Coronary artery (tissue), 2 donors: Measurements from ENCODE around the gene GPR18.

Source experiments
- DNase-seq: peaks from one replicate; pipeline ENCODE4 v3.0.0-alpha.2; 2017; ENCODE audit warnings: low spot score
- H3K27ac ChIP-seq, 2 donors: fragments of 200-600 bp; sonication (generic); one replicate each; pipeline ENCODE4 v1.5.1; 2016 to 2019
- H3K4me3 ChIP-seq: fragments of 200-600 bp; sonication (generic); 2 replicates; pipeline ENCODE4 v1.5.1; 2016; ENCODE audit warnings: mild to moderate bottlenecking, moderate library complexity
- TF ChIP-seq, protein P1 (sequence below): fragments of 200-600 bp; sonication (generic); IDR thresholded peaks from one replicate; pipeline ENCODE4 v1.5.1; 2019; ENCODE audit warnings: antibody characterized with exemption

GPR18 gene

DNA sequence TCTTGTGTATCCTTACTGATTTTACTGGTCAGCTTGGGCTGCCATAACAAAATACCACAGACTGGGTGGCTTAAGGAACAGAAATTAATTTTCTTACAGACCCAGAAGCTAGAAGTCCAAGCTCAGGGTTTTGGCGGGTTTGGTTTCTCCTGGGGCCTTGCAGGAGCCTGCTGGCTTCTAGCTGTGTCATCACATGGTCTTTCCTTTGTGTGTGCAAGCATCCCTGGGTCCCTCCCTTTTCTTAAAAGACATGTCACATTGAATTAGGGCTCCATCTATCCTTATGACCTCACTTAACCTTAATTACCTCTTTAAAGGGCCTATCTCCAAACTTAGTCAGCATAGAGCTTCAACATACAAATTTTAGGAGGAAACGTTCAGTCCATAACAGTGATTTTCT is 34.2 kb downstream of the GPR18 start:
- no peak overlapping the region for H3K27ac ChIP-seq
- TF ChIP-seq, protein P1, sequence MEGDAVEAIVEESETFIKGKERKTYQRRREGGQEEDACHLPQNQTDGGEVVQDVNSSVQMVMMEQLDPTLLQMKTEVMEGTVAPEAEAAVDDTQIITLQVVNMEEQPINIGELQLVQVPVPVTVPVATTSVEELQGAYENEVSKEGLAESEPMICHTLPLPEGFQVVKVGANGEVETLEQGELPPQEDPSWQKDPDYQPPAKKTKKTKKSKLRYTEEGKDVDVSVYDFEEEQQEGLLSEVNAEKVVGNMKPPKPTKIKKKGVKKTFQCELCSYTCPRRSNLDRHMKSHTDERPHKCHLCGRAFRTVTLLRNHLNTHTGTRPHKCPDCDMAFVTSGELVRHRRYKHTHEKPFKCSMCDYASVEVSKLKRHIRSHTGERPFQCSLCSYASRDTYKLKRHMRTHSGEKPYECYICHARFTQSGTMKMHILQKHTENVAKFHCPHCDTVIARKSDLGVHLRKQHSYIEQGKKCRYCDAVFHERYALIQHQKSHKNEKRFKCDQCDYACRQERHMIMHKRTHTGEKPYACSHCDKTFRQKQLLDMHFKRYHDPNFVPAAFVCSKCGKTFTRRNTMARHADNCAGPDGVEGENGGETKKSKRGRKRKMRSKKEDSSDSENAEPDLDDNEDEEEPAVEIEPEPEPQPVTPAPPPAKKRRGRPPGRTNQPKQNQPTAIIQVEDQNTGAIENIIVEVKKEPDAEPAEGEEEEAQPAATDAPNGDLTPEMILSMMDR, result no peak

DNA sequence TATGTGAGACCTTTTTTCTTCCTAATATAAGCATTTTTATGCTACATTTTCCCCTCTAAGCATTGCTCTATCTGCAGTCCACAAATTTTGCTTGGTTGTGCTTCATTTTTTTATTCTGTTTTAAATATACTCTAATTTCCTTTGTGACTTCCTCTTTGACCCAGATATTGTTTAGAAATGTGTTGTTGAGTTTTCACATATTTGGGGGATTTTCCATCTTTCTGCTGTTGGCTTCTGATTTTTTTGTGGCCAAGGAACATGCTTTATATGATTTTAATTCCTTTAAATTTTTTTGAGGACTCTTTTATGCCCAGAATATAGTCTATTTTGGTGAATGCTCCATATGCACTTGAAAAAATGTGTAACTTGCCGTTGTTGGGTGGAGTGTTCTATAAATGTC is 34.6 kb downstream of the GPR18 start:
- TF ChIP-seq, protein P1, result no peak
- Histone ChIP-seq H3K27ac (no peak overlapping the region), H3K4me3 (no peak overlapping the region)
- DNase-seq, result no peak

More for the DNA sequence above, 34.2 kb downstream of the GPR18 start:
- DNase-seq, result no peak
- H3K4me3 ChIP-seq, result no peak overlapping the region

DNA sequence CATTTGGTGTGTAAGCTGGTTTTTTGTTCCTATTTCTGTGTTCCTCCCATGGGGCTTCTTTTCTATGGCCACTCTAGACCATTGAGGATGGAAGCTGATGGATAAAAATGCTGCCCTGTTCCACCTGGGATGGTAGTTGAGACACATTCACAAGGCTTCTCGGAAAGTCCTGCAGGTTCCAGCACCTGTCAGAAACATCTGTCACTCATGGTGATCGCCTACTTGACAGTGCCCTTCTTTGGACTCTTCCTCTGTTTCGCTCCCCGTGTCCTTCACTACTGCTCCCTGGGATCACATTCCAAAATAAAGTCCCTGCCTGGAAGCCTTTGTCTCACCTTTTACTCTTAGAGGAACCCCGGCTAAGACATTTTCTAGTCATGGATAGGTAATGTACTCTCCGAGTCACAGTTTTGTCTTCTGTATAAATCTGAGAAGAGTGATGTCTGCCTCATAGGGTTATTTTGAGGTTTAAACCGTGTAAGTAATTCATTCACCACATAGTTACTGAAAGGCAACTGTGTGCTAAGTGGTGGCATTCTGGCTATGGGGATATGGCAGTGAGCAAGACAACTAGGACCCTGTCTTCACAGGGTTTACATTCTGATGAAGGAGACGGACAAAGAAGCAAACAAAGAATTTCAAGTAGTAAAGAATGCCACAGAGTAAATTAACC is 36.5 kb downstream of the GPR18 start:
- TF ChIP-seq, protein P1, result no peak
- H3K27ac ChIP-seq, result no peak overlapping the region
- DNase-seq, result no peak

DNA sequence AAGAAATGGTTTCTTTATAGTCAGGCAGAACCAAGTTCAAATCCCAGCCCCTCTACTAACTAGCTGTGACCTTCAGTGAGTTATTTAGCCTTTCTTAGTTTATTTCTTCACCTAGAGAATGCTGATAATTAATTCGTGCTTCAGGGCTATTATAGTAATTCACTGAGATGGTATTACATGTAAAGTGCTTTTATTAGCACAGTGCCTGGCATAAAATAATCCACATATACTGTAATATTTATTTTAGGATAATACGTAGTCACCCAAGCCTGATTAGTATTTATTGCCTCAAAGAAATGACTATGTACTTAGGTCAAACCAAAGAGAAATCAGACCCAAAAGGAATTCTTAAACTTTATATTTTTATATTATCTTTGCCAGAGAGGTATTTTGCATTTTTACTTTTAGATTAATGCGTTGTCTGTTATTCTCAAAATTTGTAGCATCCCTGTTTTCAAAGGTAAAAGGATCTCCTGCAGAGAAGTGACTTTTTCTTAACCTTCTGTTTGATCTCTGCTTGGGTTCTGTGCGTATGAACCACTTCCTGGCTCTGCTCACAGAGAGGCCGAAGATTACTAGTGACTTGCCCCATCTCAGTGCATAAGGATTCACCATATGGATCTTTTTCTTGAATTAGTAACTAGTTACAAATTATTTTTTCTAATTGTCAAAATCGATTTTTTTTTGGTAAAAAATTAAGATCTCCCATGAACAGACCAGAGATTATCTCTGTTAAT is 37.8 kb downstream of the GPR18 start:
- Histone ChIP-seq H3K27ac (no peak overlapping the region), H3K4me3 (no peak overlapping the region)
- DNase-seq, result no peak
- TF ChIP-seq, protein P1, result no peak

More for the DNA sequence above, 36.5 kb downstream of the GPR18 start:
- H3K4me3 ChIP-seq, result no peak overlapping the region

DNA sequence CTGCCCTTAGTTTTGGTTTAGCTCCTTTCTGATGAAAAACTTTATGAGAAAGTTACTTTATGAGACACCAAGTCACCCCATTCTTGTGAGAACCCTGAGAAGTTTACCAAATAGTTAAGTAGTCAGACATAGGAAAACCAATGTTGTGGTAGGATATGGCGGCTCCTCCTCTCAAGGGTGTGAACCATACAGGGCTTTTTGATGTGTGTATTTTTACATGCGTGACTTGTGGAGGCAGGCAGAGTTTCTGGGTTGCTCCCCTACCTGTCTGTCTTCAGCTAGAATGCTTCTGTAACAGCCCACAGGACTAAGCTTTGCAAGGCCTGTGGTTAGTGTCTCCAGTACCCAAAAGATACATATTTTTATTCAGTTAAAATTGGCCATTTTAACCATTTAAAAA is 39.2 kb downstream of the GPR18 start:
- H3K4me3 ChIP-seq, result no peak overlapping the region
- H3K27ac ChIP-seq, result no peak overlapping the region
- TF ChIP-seq, protein P1, result no peak
- no peak for DNase-seq

DNA sequence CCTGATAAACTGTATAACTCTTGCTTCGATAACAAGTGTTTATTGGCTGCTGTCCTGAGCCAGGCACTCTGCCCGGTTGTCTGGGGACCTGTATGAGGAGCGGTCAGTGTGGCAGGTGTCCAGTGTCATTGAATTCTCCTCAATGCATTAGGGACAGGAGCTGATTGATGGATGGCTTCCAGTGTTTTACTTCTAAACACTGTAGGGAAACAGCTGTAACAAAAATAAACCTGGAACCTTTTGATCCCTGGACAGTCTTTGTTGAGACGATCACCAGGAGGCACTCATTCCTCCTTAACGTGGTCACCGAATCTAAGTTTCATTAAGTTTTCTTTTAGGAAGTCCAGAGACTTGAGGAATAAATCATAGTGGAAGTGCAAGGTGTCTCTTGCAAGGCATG is 39.6 kb downstream of the GPR18 start:
- Histone ChIP-seq H3K27ac (no peak overlapping the region), H3K4me3 (no peak overlapping the region)
- no peak for DNase-seq
- TF ChIP-seq, protein P1, result no peak

DNA sequence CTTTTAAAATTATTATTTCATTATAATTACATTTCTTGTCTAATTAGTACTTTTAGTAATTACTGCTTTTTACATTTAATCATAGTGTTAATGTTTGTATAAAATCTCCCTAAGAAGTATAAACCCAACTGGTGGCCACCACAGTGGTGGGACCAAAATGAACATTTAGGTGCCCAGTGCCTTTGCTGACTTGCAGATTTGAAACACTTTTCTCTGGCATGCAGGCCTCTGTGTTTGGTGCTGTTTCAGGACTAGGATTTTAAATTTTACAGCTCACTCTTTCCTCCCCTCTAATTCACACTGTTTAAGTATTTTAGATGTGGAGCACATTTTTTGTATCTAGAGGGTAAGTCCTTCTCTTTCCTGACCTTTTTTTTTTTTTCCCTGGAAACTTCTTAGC is 40.1 kb downstream of the GPR18 start:
- no peak overlapping the region for H3K4me3 ChIP-seq
- TF ChIP-seq, protein P1, result no peak
- no peak for DNase-seq
- no peak overlapping the region for H3K27ac ChIP-seq
